ENCODE measurements around the gene FSTL1. TPM values are rescaled to one million over a fixed set of nuclear protein-coding genes. Genes with fewer than 3 reads are reported as not detected.
A peak's percentile ranks its signal among the peaks of the same experiment; 100 is the strongest.

FSTL1 gene
- total RNA-seq, 1 donor from 2014 or later = 221 TPM

DNA sequence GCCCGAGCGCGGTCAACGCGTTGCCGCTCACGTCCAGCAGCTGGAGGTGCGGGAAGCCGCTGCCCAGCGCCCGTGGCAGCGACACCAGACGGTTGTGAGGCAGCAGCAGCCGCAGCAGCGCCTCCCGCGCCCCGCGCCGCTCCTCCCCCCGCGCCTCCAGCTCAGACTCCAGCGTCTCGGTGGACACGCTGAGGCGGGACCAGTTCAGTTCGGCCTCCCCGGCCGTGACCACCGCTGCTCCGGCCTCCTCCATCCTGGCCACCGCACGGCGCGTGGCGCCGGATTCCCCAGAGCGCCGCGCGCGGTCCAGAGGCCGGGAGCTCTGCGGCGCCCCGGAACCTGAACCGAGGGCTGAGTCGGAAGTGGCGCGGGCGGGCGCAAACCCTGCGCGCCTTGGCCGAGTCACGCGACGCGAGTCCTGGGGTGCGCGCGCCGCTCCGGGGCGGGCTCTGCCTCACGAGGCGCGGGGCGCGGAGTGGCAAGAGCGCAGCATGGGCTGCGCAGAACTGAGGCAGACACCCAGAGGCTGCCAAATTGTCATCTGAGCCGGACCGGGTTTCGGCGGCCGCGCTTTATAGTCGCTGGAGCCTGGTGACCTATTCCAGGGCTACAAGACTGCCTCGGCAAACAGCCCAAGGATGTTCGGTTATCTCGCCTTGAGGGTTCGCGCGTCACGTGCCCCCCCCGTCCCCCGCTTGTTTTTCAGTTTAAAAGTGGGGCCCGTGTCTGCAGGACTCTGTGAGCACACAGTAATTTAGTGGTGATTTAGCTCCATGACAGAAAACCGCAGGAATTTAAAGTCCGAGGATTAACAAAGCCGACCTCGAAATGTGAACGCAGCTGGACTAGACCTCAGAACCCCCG lies 101.6 kb downstream of the FSTL1 start, which contains the start of gene LRRC58:
Gene LRRC58, minus strand, starts transcription at position 364 of the 864 bp plus-strand sequence. Its CDS starts 111 bp downstream, at position 253.
- ATAC-seq (peak; percentile 97), DNase-seq (peak; percentile 96)
- TF ChIP-seq, protein P1, sequence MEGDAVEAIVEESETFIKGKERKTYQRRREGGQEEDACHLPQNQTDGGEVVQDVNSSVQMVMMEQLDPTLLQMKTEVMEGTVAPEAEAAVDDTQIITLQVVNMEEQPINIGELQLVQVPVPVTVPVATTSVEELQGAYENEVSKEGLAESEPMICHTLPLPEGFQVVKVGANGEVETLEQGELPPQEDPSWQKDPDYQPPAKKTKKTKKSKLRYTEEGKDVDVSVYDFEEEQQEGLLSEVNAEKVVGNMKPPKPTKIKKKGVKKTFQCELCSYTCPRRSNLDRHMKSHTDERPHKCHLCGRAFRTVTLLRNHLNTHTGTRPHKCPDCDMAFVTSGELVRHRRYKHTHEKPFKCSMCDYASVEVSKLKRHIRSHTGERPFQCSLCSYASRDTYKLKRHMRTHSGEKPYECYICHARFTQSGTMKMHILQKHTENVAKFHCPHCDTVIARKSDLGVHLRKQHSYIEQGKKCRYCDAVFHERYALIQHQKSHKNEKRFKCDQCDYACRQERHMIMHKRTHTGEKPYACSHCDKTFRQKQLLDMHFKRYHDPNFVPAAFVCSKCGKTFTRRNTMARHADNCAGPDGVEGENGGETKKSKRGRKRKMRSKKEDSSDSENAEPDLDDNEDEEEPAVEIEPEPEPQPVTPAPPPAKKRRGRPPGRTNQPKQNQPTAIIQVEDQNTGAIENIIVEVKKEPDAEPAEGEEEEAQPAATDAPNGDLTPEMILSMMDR (IDR thresholded peaks at IDR 0.05) = peak; percentile 26
- Histone ChIP-seq H3K27me3 (no peaks in the 10 kb centered on the region), H3K9me3 (no peaks in the 10 kb centered on the region), H3K36me3 (no peaks in the 10 kb centered on the region), H3K4me3 (peak within 1 kb of the TSS; percentile 88), H3K27ac (peak within 1 kb of the TSS; percentile 90), H3K4me1 (peaks cover 23% of the 10 kb centered on the region)
- intact Hi-C loops (cut with DNase I) = no loop called here

DNA sequence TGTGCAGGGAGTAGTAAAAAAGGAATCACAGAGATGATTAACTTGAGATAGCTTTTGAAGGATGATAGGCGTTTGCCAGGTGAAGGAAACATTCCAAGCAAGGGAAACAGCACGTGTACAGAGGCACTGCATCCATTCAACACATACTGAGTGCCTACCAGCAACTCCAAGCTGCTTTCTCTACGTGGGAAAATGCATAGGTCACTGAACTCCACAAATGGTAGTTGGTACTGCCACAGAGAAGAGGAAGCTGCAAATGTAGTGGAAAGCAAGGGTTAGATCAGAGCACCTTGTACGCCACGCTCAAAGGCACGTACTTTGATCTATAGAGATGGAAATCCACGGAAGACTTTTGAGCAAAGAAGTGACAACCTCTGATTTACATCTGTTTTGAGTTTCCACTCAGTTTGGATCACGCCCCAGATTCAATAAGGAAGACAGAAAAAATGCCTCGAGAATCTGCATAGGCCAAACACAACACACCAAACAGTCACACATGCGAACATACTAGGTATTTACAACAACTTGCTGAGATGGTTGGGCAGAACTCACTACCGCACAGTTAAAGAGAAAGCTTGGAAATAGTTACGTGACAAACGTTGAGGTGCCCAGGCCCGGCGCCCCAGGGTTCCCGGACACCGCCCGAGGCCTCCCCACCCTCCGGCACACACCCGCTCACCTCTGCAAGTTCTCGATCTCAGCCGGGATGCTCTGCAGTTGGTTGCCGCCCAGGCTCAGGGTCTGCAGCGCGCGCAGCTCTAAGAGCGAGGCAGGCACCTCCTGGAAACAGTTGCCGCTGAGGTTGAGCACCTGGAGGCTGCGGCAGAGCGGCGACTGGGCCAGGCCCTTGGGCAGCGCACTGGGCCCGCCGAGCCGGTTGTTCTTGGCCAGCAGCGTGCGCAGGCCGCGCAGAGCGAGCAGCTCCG lies 102.5 kb downstream of the FSTL1 start:
- Histone ChIP-seq H3K4me3 (peak overlapping the region; percentile 88), H3K4me1 (peaks cover 23% of the 10 kb centered on the region), H3K27ac (peak overlapping the region; percentile 90), H3K27me3 (no peaks in the 10 kb centered on the region), H3K36me3 (no peaks in the 10 kb centered on the region), H3K9me3 (no peaks in the 10 kb centered on the region)
- DNase-seq (no peak), ATAC-seq (no peak)
- intact Hi-C loops (cut with DNase I) = no loop called here
- TF ChIP-seq, protein P1 (IDR thresholded peaks at IDR 0.05) = no peak

- Histone ChIP-seq H3K9me3 (peaks cover 6% of the 10 kb centered on the region), H3K36me3 (no peaks in the 10 kb centered on the region), H3K27ac (no peak overlapping the region), H3K27me3 (no peaks in the 10 kb centered on the region), H3K4me1 (peaks cover 23% of the 10 kb centered on the region), H3K4me3 (no peak overlapping the region)
- ATAC-seq (no peak), DNase-seq (no peak)
- intact Hi-C loops (cut with DNase I) = no loop called here
- TF ChIP-seq, protein P1 (IDR thresholded peaks at IDR 0.05) = no peak
Measured at GRCh38 chr3:120344349-120344748, 106.4 kb downstream of the FSTL1 start.

Other genes with a start within 250 kb of the FSTL1 start
- gene GPR156, start 165.8 kb downstream of the FSTL1 start, total RNA-seq = 0.09 TPM
- gene LRRC58, start 101.6 kb downstream of the FSTL1 start, total RNA-seq = 21.8 TPM
- gene NDUFB4, start 145.3 kb upstream of the FSTL1 start, total RNA-seq = 90.8 TPM
- 3.2 TPM for gene HGD, start 231.2 kb upstream of the FSTL1 start, total RNA-seq